ENCODE results near the gene CBX3. TPM values are rescaled to one million over a fixed set of nuclear protein-coding genes. Genes with fewer than 3 reads are reported as not detected.

CBX3 gene
- total and polyA plus RNA-seq, 10 of the 15 experiments (the other 5 are each of a cell fraction or from before 2014, with no cell fraction given) = 153 to 307 (median 225) TPM

DNA sequence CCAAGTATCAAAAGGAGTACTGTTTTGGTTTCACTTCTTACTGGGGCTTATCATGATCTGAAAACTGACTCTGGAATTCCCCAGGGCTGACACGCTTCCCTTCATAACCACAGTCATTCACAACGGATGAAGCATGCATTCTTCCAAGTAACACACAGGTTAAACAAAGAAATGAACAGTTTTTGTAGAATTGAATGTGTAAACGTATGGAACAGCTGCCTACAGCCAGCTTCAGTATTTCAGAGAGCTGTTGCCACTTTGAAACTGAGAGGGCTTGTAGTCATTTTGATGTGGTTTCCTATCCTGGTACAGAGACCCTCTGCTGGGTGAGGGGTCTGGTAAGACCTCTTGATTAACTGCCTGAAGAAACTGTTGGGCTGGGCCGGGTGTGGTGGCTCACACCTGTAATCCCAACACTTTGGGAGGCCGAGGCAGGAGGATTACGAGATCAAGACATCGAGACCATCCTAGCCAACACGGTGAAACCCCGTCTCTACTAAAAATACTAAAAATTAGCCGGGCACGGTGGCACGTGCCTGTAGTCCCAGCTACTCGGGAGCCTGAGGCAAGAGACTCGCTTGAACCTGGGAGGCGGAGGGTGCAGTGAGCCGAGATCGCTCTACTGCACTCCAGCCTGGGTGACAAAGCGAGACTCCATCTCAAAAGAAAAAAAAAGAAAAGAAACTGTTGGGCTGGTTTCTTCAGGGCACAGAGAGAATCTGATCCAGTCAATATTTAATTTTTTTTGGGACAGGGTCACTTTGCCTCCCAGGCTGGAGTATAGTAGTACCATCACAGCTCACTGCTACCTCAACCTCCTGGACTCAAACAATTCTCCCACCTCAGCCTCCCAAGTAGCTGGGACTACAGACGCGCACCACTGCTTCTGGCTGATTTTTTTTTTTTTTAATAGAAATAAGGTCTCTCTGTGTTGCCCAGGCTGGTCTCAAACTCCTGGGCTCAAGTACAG, 44.8 kb upstream of the CBX3 start (continued):
- TF ChIP-seq ATF7 (IDR thresholded peaks at IDR 0.05; ENCODE audit: low read depth) = peak; percentile 49
- TF ChIP-seq POLR2AphosphoS5 (IDR thresholded peaks at IDR 0.05; ENCODE audit: low read length) = peak; percentile 64
- TF ChIP-seq, protein P1, sequence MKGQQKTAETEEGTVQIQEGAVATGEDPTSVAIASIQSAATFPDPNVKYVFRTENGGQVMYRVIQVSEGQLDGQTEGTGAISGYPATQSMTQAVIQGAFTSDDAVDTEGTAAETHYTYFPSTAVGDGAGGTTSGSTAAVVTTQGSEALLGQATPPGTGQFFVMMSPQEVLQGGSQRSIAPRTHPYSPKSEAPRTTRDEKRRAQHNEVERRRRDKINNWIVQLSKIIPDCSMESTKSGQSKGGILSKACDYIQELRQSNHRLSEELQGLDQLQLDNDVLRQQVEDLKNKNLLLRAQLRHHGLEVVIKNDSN (IDR thresholded peaks at IDR 0.05; ENCODE audit: borderline replicate concordance, extremely low read length, insufficient read depth, low read depth, low read length) = no peak
- no peak for TF ChIP-seq SRF (IDR thresholded peaks at IDR 0.05; ENCODE audit: low read depth in 2 of 2, low read length in 2 of 2)
- TF ChIP-seq, protein P2, sequence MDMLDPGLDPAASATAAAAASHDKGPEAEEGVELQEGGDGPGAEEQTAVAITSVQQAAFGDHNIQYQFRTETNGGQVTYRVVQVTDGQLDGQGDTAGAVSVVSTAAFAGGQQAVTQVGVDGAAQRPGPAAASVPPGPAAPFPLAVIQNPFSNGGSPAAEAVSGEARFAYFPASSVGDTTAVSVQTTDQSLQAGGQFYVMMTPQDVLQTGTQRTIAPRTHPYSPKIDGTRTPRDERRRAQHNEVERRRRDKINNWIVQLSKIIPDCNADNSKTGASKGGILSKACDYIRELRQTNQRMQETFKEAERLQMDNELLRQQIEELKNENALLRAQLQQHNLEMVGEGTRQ (IDR thresholded peaks at IDR 0.05; ENCODE audit: borderline replicate concordance, low read depth, low read length) = no peak
- TF ChIP-seq CBX3 (IDR thresholded peaks at IDR 0.05; ENCODE audit: borderline replicate concordance, low read depth) = no peak
- TF ChIP-seq POLR2AphosphoS2 (IDR thresholded peaks at IDR 0.05; ENCODE audit: low read depth, low read length) = no peak
- no peak for TF ChIP-seq MYC (IDR thresholded peaks at IDR 0.05; ENCODE audit: insufficient read depth, insufficient read length, insufficient replicate concordance, low read length, severe bottlenecking)
- TF ChIP-seq CBX5 (IDR thresholded peaks at IDR 0.05; ENCODE audit: low read depth) = no peak; the same call in 1 of the 2 replicates
- TF ChIP-seq CREM (IDR thresholded peaks at IDR 0.05; ENCODE audit: low read depth) = peak; percentile 58; the same call in 1 of the 2 replicates
- no peak for TF ChIP-seq ZNF384 (IDR thresholded peaks at IDR 0.05; ENCODE audit: borderline replicate concordance, low read depth, low read length)
- TF ChIP-seq EED (IDR thresholded peaks at IDR 0.05; ENCODE audit: low read depth) = peak; percentile 78
- TF ChIP-seq NFXL1 (IDR thresholded peaks at IDR 0.05; ENCODE audit: borderline replicate concordance) = no peak
- TF ChIP-seq, protein P3, sequence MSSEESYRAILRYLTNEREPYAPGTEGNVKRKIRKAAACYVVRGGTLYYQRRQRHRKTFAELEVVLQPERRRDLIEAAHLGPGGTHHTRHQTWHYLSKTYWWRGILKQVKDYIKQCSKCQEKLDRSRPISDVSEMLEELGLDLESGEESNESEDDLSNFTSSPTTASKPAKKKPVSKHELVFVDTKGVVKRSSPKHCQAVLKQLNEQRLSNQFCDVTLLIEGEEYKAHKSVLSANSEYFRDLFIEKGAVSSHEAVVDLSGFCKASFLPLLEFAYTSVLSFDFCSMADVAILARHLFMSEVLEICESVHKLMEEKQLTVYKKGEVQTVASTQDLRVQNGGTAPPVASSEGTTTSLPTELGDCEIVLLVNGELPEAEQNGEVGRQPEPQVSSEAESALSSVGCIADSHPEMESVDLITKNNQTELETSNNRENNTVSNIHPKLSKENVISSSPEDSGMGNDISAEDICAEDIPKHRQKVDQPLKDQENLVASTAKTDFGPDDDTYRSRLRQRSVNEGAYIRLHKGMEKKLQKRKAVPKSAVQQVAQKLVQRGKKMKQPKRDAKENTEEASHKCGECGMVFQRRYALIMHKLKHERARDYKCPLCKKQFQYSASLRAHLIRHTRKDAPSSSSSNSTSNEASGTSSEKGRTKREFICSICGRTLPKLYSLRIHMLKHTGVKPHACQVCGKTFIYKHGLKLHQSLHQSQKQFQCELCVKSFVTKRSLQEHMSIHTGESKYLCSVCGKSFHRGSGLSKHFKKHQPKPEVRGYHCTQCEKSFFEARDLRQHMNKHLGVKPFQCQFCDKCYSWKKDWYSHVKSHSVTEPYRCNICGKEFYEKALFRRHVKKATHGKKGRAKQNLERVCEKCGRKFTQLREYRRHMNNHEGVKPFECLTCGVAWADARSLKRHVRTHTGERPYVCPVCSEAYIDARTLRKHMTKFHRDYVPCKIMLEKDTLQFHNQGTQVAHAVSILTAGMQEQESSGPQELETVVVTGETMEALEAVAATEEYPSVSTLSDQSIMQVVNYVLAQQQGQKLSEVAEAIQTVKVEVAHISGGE (CRISPR knock-in tag; IDR thresholded peaks at IDR 0.05) = no peak
- TF ChIP-seq, protein P4, sequence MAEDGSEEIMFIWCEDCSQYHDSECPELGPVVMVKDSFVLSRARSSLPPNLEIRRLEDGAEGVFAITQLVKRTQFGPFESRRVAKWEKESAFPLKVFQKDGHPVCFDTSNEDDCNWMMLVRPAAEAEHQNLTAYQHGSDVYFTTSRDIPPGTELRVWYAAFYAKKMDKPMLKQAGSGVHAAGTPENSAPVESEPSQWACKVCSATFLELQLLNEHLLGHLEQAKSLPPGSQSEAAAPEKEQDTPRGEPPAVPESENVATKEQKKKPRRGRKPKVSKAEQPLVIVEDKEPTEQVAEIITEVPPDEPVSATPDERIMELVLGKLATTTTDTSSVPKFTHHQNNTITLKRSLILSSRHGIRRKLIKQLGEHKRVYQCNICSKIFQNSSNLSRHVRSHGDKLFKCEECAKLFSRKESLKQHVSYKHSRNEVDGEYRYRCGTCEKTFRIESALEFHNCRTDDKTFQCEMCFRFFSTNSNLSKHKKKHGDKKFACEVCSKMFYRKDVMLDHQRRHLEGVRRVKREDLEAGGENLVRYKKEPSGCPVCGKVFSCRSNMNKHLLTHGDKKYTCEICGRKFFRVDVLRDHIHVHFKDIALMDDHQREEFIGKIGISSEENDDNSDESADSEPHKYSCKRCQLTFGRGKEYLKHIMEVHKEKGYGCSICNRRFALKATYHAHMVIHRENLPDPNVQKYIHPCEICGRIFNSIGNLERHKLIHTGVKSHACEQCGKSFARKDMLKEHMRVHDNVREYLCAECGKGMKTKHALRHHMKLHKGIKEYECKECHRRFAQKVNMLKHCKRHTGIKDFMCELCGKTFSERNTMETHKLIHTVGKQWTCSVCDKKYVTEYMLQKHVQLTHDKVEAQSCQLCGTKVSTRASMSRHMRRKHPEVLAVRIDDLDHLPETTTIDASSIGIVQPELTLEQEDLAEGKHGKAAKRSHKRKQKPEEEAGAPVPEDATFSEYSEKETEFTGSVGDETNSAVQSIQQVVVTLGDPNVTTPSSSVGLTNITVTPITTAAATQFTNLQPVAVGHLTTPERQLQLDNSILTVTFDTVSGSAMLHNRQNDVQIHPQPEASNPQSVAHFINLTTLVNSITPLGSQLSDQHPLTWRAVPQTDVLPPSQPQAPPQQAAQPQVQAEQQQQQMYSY (CRISPR knock-in tag; IDR thresholded peaks at IDR 0.05) = no peak
- TF ChIP-seq KDM1A (IDR thresholded peaks at IDR 0.05; ENCODE audit: borderline replicate concordance) = no peak
- TF ChIP-seq JUND (IDR thresholded peaks at IDR 0.05; ENCODE audit: low read depth, low read length) = no peak
- TF ChIP-seq RAD51 (IDR thresholded peaks at IDR 0.05) = no peak
- TF ChIP-seq TCF7 (IDR thresholded peaks at IDR 0.05; ENCODE audit: borderline replicate concordance) = peak; percentile 89
- TF ChIP-seq NR2C2 (IDR thresholded peaks at IDR 0.05; ENCODE audit: borderline replicate concordance, control insufficient read depth, insufficient read length, low read depth) = no peak

All from GM12878 (cell line).